ENCODE measurements around the gene PYY. TPM values are rescaled to one million over a fixed set of nuclear protein-coding genes. Genes with fewer than 3 reads are reported as not detected.
"Not testable (repeated sequence)": the region's sequence is repeated elsewhere in the genome, so short reads cannot be mapped to it uniquely, and the experiment has no call there.

PYY gene
- total RNA-seq, 1 experiment from 2014 or later: 2.0 TPM

DNA sequence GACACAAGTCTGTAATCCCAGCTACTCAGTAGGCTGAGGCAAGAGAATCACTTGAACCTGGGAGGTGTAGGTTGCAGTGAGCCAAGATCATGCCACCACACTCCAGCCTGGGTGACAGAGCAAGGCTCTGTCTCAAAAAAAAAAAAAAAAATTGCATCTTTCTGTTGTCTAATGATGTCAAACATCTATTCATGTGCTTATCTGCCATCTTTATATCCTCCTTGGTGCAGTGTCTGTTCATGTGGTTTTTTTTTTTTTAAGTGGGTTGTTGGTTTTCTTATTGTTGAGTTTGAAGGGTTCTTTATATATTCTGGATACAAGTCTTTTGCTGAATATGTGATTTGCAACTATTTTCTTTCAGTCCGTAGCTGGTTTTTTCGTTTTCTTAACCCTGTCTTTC lies 17.7 kb upstream of the PYY start:
- not testable (repeated sequence) for H2BK15ac ChIP-seq (ENCODE audit: low read depth, low read length); H4K5ac ChIP-seq (ENCODE audit: insufficient read length, low read depth, low read length)
- no CpG with 5 or more reads among the region's 2 CpGs for WGBS (ENCODE audit: extremely low coverage, insufficient read length, low lambda C conversion rate)

More for the DNA sequence above, 17.7 kb upstream of the PYY start:
- not testable (repeated sequence) for H3K4me1 Mint-ChIP-seq; H3K14ac ChIP-seq (ENCODE audit: insufficient read depth, low read length); H2BK20ac ChIP-seq (ENCODE audit: low read depth, low read length, poor library complexity, severe bottlenecking); DNase-seq; H4K8ac ChIP-seq (replicated peaks; ENCODE audit: insufficient read length, low read depth, low read length); H4K91ac ChIP-seq (ENCODE audit: insufficient read length, low read depth, low read length); H3K9me3 Mint-ChIP-seq; H3K23me2 ChIP-seq (ENCODE audit: insufficient read length, low read depth, low read length, poor library complexity, severe bottlenecking); H2BK120ac ChIP-seq (ENCODE audit: low read depth, low read length, poor library complexity, severe bottlenecking); H4K20me1 ChIP-seq (ENCODE audit: control insufficient read depth, insufficient read depth, insufficient read length); H3K4me3 Mint-ChIP-seq; H3K79me2 ChIP-seq (ENCODE audit: insufficient read depth, low read length); H3K56ac ChIP-seq (ENCODE audit: insufficient read length, low read depth, low read length); H3K36me3 Mint-ChIP-seq (ENCODE audit: insufficient read depth in 1 of 3, low read depth in 3 of 3); H2BK5ac ChIP-seq (ENCODE audit: insufficient read length, low read length); H3T11ph ChIP-seq (ENCODE audit: low read length); H3K27me3 ChIP-seq (ENCODE audit: insufficient read depth, low read length); H3K23ac ChIP-seq (ENCODE audit: insufficient read length, low read depth, low read length); H3K4me2 ChIP-seq (ENCODE audit: insufficient read depth, insufficient read length, low read length); H3K4ac ChIP-seq (ENCODE audit: low read depth, low read length); H2BK12ac ChIP-seq (ENCODE audit: insufficient read length, low read depth, low read length); H3K18ac ChIP-seq (ENCODE audit: insufficient read length, low read depth, low read length); H3K4me1 ChIP-seq (ENCODE audit: insufficient read depth, low read length); H3K9ac ChIP-seq (ENCODE audit: extremely low read depth, insufficient read length, low read length); H3K9me3 ChIP-seq (ENCODE audit: control insufficient read depth, low read depth, low read length); H3K79me1 ChIP-seq (ENCODE audit: insufficient read depth, low read depth, low read length, poor library complexity, severe bottlenecking); H3K27ac Mint-ChIP-seq; H2AFZ ChIP-seq (ENCODE audit: low read length); H3K27ac ChIP-seq (ENCODE audit: insufficient read length, low read depth, low read length); H2AK5ac ChIP-seq (ENCODE audit: insufficient read length, low read length)
- peaks cover 19% of the 10 kb centered on the region for H3K27me3 Mint-ChIP-seq (ENCODE audit: low read depth)

Data from H9 (cell line).